ENCODE measurements around the gene ADIPOR2. TPM values are rescaled to one million over a fixed set of nuclear protein-coding genes. Genes with fewer than 3 reads are reported as not detected.
"Not testable (repeated sequence)": the region's sequence is repeated elsewhere in the genome, so short reads cannot be mapped to it uniquely, and the experiment has no call there.

The ADIPOR2 gene
- total and polyA plus RNA-seq, 3 donors from 2014 or later = 70.6 to 78.3 (median 75.1) TPM

DNA sequence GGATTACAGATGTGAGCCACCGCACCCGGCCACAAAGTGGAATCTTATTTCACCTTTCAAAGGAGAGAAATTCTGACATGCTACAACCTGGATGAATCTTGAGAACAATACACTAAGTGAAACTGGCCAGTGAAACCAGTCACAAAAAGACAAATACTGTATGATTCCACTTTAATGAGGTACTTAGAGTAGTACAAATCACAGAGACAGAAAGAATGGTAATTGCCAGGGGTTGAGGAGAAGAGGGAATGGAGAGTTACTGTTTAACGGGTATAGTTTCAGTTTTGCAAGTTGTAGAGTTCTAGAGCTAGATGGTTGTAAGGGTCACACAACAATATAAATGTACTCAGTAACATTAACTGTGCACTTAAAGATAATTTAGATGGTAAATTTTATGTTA lies 33.4 kb downstream of the ADIPOR2 start:
- Histone ChIP-seq H3K4me3 (no peak overlapping the region), H3K9me3 (no peaks in the 10 kb centered on the region), H3K27me3 (no peaks in the 10 kb centered on the region), H3K27ac (no peak overlapping the region), H3K4me1 (peaks cover 5% of the 10 kb centered on the region), H3K36me3 (ENCODE audit: low read depth, missing control alignments) (no peaks in the 10 kb centered on the region)
- DNase-seq = no peak
- TF ChIP-seq, protein P1, sequence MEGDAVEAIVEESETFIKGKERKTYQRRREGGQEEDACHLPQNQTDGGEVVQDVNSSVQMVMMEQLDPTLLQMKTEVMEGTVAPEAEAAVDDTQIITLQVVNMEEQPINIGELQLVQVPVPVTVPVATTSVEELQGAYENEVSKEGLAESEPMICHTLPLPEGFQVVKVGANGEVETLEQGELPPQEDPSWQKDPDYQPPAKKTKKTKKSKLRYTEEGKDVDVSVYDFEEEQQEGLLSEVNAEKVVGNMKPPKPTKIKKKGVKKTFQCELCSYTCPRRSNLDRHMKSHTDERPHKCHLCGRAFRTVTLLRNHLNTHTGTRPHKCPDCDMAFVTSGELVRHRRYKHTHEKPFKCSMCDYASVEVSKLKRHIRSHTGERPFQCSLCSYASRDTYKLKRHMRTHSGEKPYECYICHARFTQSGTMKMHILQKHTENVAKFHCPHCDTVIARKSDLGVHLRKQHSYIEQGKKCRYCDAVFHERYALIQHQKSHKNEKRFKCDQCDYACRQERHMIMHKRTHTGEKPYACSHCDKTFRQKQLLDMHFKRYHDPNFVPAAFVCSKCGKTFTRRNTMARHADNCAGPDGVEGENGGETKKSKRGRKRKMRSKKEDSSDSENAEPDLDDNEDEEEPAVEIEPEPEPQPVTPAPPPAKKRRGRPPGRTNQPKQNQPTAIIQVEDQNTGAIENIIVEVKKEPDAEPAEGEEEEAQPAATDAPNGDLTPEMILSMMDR (IDR thresholded peaks at IDR 0.05) = no peak
- no peak for TF ChIP-seq POLR2A (IDR thresholded peaks at IDR 0.05)
- intact Hi-C loops (cut with DNase I; ENCODE audit: low total_unique reads) = no loop called here
- 94 to 98% methylated on average over 3 of the region's 3 CpGs for WGBS, 2 donors

DNA sequence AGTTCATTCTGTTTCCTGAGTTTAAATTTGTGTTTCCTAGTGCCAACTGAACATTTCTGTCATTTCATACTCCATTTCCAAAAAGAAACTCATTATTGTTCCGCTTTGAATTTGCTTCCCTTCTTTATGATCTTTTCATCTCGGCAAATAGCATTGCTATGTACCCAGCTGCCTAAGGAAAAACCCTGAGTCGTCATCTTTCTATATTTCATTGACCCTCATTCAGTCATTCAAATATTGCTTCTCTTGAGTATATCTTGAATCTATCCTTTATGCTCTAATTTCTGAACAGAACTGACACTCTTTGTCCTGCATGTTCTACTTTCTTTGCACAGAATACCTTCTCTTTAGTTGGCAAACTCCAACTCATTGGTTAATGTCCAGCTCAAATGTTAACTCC lies 35.9 kb downstream of the ADIPOR2 start:
- Histone ChIP-seq H3K27ac (no peak overlapping the region), H3K4me1 (no peaks in the 10 kb centered on the region), H3K27me3 (no peaks in the 10 kb centered on the region), H3K4me3 (no peak overlapping the region), H3K36me3 (ENCODE audit: low read depth, missing control alignments) (no peaks in the 10 kb centered on the region), H3K9me3 (no peaks in the 10 kb centered on the region)
- no peak for DNase-seq
- 94 to 97% methylated on average over 3 of the region's 3 CpGs for WGBS, 2 donors
- TF ChIP-seq POLR2A (IDR thresholded peaks at IDR 0.05) = no peak
- TF ChIP-seq, protein P1 (IDR thresholded peaks at IDR 0.05) = no peak
- intact Hi-C loops (cut with DNase I; ENCODE audit: low total_unique reads) = no loop called here

DNA sequence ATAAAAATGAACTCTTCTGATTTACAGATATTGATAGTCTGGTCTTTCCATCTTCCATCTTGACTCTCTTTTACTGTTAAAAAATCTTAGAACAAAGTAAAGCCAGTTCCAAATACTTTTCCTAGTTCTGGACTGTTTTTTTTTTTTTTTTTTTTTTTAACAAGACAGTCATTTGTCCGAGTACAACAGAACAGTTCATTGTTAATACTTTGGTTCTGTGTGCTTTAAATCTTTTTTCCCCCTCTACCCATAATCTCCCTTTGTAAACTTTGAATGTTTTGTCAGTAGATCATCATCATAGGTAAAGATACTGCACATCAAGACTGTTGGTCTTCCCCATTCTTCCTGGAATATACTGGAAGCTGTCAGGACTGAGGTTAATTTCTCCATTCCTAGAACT lies 38.0 kb downstream of the ADIPOR2 start:
- intact Hi-C loops (cut with DNase I; ENCODE audit: low total_unique reads) = no loop called here
- H3K9me3 ChIP-seq = no peaks in the 10 kb centered on the region
- no peak for DNase-seq
- no peak overlapping the region for H3K4me3 ChIP-seq
- no peaks in the 10 kb centered on the region for H3K36me3 ChIP-seq (ENCODE audit: low read depth, missing control alignments)
- 72 to 83% methylated on average over 1 of the region's 1 CpG for WGBS, 2 donors
- no peak overlapping the region for H3K27ac ChIP-seq
- no peaks in the 10 kb centered on the region for H3K27me3 ChIP-seq
- peaks cover 11% of the 10 kb centered on the region for H3K4me1 ChIP-seq
- no peak for TF ChIP-seq POLR2A (IDR thresholded peaks at IDR 0.05)
- TF ChIP-seq, protein P1 (IDR thresholded peaks at IDR 0.05) = no peak

DNA sequence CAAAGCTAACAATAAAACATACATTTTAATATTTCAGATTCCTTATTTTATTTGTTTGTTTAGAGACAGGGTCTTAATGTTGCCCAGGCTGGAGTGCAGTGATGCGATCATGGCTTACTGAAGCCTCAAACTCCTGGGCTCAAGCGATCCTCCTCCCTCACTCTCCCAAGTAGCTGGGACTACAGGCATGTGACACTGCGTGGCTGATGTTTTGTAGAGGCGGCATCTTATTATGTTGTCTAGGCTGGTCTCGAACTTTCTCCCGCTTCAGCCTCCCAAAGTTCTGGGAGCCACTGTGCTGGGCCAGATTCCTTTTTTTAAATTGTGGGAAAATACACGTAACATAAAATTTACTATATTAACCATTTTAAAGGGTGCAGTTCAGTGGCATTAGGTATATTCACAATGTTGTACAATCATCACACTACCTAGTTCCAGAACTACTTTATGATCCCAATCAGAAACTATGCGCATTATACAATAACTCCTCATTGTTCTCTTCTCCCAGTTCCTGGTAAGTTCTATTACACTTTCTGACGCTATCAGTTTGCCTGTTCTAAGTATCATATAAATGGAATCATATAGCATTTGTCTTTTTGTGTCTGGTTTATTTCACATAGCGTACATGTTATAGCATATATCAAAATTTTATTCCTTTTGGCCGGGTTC lies 40.3 kb downstream of the ADIPOR2 start:
- WGBS, 2 donors = 94 to 97% methylated on average over 11 of the region's 11 CpGs
- no peak overlapping the region for H3K27ac ChIP-seq
- intact Hi-C loops (cut with DNase I; ENCODE audit: low total_unique reads) = no loop called here

DNA sequence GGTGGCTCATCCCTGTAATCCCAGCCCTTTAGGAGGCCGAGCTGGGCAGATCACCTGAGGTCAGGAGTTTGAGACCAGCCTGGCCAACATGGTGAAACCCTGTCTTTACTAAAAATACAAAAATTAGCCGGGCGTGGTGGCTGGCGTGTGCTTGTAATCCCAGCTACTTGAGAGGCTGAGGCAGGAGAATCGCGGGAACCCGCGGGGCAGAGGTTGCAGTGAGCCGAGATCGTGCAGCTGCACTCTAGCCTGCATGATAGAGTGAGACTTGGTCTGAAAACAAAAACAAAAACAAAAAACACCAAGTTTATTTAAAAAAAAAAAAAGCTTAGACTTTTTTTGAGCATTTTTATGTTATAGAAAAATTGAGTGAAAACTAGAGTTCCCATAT lies 40.8 kb downstream of the ADIPOR2 start:
- WGBS, 2 donors = 97 to 98% methylated on average over 10 of the region's 10 CpGs
- not testable (repeated sequence) for DNase-seq

More for the DNA sequence above, 40.3 kb downstream of the ADIPOR2 start:
- Histone ChIP-seq H3K36me3 (ENCODE audit: low read depth, missing control alignments) (no peaks in the 10 kb centered on the region), H3K4me1 (peaks cover 11% of the 10 kb centered on the region), H3K27me3 (no peaks in the 10 kb centered on the region), H3K9me3 (no peaks in the 10 kb centered on the region), H3K4me3 (no peak overlapping the region)
- no peak for TF ChIP-seq POLR2A (IDR thresholded peaks at IDR 0.05)
- TF ChIP-seq, protein P1 (IDR thresholded peaks at IDR 0.05) = no peak
- DNase-seq = no peak

More for the DNA sequence above, 40.8 kb downstream of the ADIPOR2 start:
- peaks cover 11% of the 10 kb centered on the region for H3K4me1 ChIP-seq
- H3K36me3 ChIP-seq (ENCODE audit: low read depth, missing control alignments); intact Hi-C loops (cut with DNase I; ENCODE audit: low total_unique reads); H3K4me3 ChIP-seq; H3K9me3 ChIP-seq; H3K27me3 ChIP-seq; H3K27ac ChIP-seq: not testable (repeated sequence)

Data from testis (tissue), 3 donors.